HepG2 (cell line): ENCODE measurements around the gene PLCD4. TPM values are rescaled to one million over a fixed set of nuclear protein-coding genes. Genes with fewer than 3 reads are reported as not detected.

Experiments
- CBX5 ChIP-seq: sonication (generic); formaldehyde crosslinking; IDR thresholded peaks from 2 replicates; pipeline ENCODE4 v1.4.0; 2020; ENCODE audit warnings: missing genetic modification reagents, borderline replicate concordance
- MAFK ChIP-seq, 2 experiments: IDR thresholded peaks in 1 of 2; conservative IDR thresholded peaks in 1 of 2; 2 replicates each; pipeline ENCODE4 v1.6.1; 2011; ENCODE audit warnings: improper control_type of control experiment in 2 of 2, low read length in 2 of 2
- MIER3 ChIP-seq: IDR thresholded peaks from 2 replicates; pipeline ENCODE4 v1.6.1; 2016; ENCODE audit warnings: missing compliant biosample characterization, borderline replicate concordance
- NR2F2 ChIP-seq: IDR thresholded peaks from 2 replicates; pipeline ENCODE4 v1.6.1; 2012; ENCODE audit warnings: low read depth, inconsistent platforms, borderline replicate concordance
- PHF5A ChIP-seq: IDR thresholded peaks from one replicate; pipeline ENCODE4 v1.6.1; 2018; ENCODE audit warnings: low read depth, missing genetic modification reagents; ENCODE audit not compliant: unreplicated experiment
- RARA ChIP-seq: IDR thresholded peaks from 2 replicates; pipeline ENCODE4 v1.6.1; 2016; ENCODE audit warnings: missing genetic modification reagents, missing compliant biosample characterization
- RARG ChIP-seq: sonication (generic); formaldehyde crosslinking; IDR thresholded peaks from 2 replicates; pipeline ENCODE4 v1.4.0; 2020; ENCODE audit warnings: low read depth, mild to moderate bottlenecking, missing genetic modification reagents
- RCOR2 ChIP-seq: IDR thresholded peaks from 2 replicates; pipeline ENCODE4 v1.6.1; 2016; ENCODE audit warnings: missing biosample characterization, missing genetic modification reagents
- REXO4 ChIP-seq: sonication (generic); formaldehyde crosslinking; IDR thresholded peaks from 2 replicates; pipeline ENCODE4 v1.8.0; 2022; ENCODE audit warnings: missing genetic modification reagents, mild to moderate bottlenecking, borderline replicate concordance
- TCF7 ChIP-seq: sonication (generic); IDR thresholded peaks from 2 replicates; pipeline ENCODE4 v1.6.1; 2016; ENCODE audit warnings: antibody characterized with exemption, low read depth
- ZBTB21 ChIP-seq: sonication (generic); formaldehyde crosslinking; IDR thresholded peaks from 2 replicates; pipeline ENCODE4 v1.4.0; 2020; ENCODE audit warnings: missing genetic modification reagents
- ZNF30 ChIP-seq: sonication (generic); formaldehyde crosslinking; IDR thresholded peaks from 2 replicates; pipeline ENCODE4 v1.5.0; 2020; ENCODE audit warnings: mild to moderate bottlenecking, missing genetic modification reagents
- ZNF562 ChIP-seq: sonication (generic); formaldehyde crosslinking; IDR thresholded peaks from 2 replicates; pipeline ENCODE4 v1.8.0; 2022; ENCODE audit warnings: missing genetic modification reagents, borderline replicate concordance
- ZNF567 ChIP-seq: sonication (generic); formaldehyde crosslinking; IDR thresholded peaks from 2 replicates; pipeline ENCODE4 v1.8.1; 2023; ENCODE audit warnings: mild to moderate bottlenecking, missing genetic modification reagents, borderline replicate concordance
- ZNF891 ChIP-seq: sonication (generic); formaldehyde crosslinking; IDR thresholded peaks from 2 replicates; pipeline ENCODE4 v1.5.0; 2020; ENCODE audit warnings: mild to moderate bottlenecking, missing genetic modification reagents
- polyA plus RNA-seq, 8 experiments: library from polyadenylated mRNA; depleted of rRNA in 3 of 8; stranded (reverse) in 7 of 8; unstranded in 1 of 8; fragments of >200 nt; fragmentation: Illumina TruSeq in 4 of 8; extraction: Trizol in 4 of 8; gene quantifications; 2 replicates each; pipeline versions ENCODE4 v1.2.1 to v1.2.3, GENCODE V29; 2011 to 2016; ENCODE audit warnings: low read depth in 4 of 8, missing spikeins in 1 of 8, mixed read lengths in 1 of 8; ENCODE audit not compliant: insufficient read depth in 1 of 8
- total RNA-seq, 5 experiments: library from RNA; depleted of rRNA; stranded (reverse); fragments of >200 nt; fragmentation: Illumina TruSeq; extraction: Trizol; gene quantifications; 2 replicates each; pipeline ENCODE4 v1.2.3, GENCODE V29; 2016; ENCODE audit warnings: low read depth in 1 of 5
- TF ChIP-seq, protein P1 (sequence below): sonication (generic); formaldehyde crosslinking; IDR thresholded peaks from 2 replicates; pipeline ENCODE4 v1.4.0; 2020; ENCODE audit warnings: missing genetic modification reagents, mild to moderate bottlenecking, borderline replicate concordance
- TF ChIP-seq, protein P2 (sequence below): IDR thresholded peaks from 2 replicates; pipeline ENCODE4 v1.6.1; 2016; ENCODE audit warnings: low read depth, borderline replicate concordance
- TF ChIP-seq, protein P3 (sequence below): IDR thresholded peaks from 2 replicates; pipeline ENCODE4 v1.6.1; 2018; ENCODE audit warnings: missing genetic modification reagents
- TF ChIP-seq, protein P4 (sequence below): sonication (generic); formaldehyde crosslinking; IDR thresholded peaks from 2 replicates; pipeline ENCODE4 v1.5.1; 2020; ENCODE audit warnings: missing genetic modification reagents, mild to moderate bottlenecking, borderline replicate concordance
- TF ChIP-seq, protein P5 (sequence below): sonication (generic); formaldehyde crosslinking; IDR thresholded peaks from 2 replicates; pipeline ENCODE4 v1.4.0; 2020; ENCODE audit warnings: mild to moderate bottlenecking, missing genetic modification reagents
- TF ChIP-seq, protein P6 (sequence below): sonication (generic); formaldehyde crosslinking; IDR thresholded peaks from 2 replicates; pipeline ENCODE4 v1.4.0; 2020; ENCODE audit warnings: missing genetic modification reagents, borderline replicate concordance

PLCD4 gene
- total and polyA plus RNA-seq, 2 of the 13 experiments (the other 11 are each of a cell fraction or from before 2014, with no cell fraction given) = 0.26 TPM; not detected in 1

DNA sequence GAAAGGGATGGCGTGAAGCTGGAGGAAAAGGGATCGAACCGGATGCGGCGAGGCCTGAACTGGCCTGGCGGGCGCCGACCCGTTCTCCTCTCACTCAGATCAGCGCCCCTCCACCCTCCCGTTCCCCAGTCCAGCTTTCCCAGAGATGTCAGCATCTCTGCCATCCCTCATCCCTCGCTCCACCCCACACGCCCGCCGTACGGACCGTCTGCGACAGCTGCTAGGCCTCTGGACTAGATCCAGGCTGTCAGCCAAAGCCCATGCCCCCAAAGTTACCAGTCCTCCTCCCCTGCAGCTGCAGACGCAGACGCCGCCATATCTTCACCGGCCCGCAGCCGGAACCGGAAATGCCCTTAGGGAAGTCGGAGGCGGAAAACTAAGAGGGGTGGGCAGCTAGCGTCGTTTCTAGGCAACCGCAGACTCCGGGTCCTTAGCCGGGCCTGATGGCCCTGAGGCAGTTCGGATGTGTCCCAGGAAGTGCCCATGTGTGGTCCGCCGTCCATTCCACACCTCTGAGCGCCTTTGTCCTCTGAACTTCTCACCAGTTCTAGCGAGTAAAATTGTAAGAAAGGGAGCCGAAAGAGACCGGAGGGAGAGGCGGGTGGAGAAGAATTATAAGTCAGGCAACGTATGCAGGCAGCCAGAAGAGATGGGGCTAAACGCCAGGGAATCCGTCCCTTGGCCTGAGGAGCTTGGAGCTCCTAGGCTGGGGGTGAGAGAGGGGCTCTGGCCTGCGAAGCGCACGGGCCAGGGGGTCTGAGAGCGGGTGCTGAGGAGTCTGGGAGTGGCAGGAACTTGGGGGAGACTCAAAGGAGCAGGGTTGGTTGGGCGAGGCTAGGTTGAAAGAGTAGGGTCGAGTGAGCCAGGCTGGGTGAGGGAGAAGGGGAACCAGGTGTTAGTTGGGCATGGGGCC, 64.2 kb downstream of the PLCD4 start, which contains the start of the genes RNF25 and STK36 (continued):
- TF ChIP-seq TCF7 (no peak), ZNF562 (CRISPR knock-in tag) (no peak), RCOR2 (CRISPR knock-in tag) (no peak), NR2F2 (0 out of 2 replicates have a peak, but pooled peaks have one; percentile 36), ZBTB21 (CRISPR knock-in tag) (peak; percentile 16; the same call in 1 of the 2 replicates), ZNF30 (no peak), PHF5A (CRISPR knock-in tag) (no peak), RARG (CRISPR knock-in tag) (no peak), RARA (CRISPR knock-in tag) (no peak; the same call in 1 of the 2 replicates), MAFK (conservative IDR thresholded peaks at IDR 0.05 in 1 of 2, IDR thresholded peaks at IDR 0.05 in 1 of 2; ENCODE audit: low read length in 2 of 2) (no peak), ZNF891 (peak; percentile 19; the same call in 1 of the 2 replicates), ZNF567 (CRISPR knock-in tag) (no peak; the same call in 1 of the 2 replicates), MIER3 (CRISPR knock-in tag) (peak; percentile 51; the same call in 1 of the 2 replicates), REXO4 (CRISPR knock-in tag) (no peak), CBX5 (CRISPR knock-in tag) (peak; percentile 82; the same call in 1 of the 2 replicates)
- TF ChIP-seq, protein P1, sequence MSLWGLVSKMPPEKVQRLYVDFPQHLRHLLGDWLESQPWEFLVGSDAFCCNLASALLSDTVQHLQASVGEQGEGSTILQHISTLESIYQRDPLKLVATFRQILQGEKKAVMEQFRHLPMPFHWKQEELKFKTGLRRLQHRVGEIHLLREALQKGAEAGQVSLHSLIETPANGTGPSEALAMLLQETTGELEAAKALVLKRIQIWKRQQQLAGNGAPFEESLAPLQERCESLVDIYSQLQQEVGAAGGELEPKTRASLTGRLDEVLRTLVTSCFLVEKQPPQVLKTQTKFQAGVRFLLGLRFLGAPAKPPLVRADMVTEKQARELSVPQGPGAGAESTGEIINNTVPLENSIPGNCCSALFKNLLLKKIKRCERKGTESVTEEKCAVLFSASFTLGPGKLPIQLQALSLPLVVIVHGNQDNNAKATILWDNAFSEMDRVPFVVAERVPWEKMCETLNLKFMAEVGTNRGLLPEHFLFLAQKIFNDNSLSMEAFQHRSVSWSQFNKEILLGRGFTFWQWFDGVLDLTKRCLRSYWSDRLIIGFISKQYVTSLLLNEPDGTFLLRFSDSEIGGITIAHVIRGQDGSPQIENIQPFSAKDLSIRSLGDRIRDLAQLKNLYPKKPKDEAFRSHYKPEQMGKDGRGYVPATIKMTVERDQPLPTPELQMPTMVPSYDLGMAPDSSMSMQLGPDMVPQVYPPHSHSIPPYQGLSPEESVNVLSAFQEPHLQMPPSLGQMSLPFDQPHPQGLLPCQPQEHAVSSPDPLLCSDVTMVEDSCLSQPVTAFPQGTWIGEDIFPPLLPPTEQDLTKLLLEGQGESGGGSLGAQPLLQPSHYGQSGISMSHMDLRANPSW (CRISPR knock-in tag) = peak; percentile 15; the same call in 1 of the 2 replicates
- TF ChIP-seq, protein P2, sequence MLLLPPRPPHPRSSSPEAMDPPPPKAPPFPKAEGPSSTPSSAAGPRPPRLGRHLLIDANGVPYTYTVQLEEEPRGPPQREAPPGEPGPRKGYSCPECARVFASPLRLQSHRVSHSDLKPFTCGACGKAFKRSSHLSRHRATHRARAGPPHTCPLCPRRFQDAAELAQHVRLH (CRISPR knock-in tag) = no peak
- TF ChIP-seq, protein P3, sequence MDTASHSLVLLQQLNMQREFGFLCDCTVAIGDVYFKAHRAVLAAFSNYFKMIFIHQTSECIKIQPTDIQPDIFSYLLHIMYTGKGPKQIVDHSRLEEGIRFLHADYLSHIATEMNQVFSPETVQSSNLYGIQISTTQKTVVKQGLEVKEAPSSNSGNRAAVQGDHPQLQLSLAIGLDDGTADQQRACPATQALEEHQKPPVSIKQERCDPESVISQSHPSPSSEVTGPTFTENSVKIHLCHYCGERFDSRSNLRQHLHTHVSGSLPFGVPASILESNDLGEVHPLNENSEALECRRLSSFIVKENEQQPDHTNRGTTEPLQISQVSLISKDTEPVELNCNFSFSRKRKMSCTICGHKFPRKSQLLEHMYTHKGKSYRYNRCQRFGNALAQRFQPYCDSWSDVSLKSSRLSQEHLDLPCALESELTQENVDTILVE (CRISPR knock-in tag) = peak; percentile 51; the same call in 1 of the 2 replicates
- TF ChIP-seq, protein P4, sequence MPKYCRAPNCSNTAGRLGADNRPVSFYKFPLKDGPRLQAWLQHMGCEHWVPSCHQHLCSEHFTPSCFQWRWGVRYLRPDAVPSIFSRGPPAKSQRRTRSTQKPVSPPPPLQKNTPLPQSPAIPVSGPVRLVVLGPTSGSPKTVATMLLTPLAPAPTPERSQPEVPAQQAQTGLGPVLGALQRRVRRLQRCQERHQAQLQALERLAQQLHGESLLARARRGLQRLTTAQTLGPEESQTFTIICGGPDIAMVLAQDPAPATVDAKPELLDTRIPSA (CRISPR knock-in tag) = no peak
- TF ChIP-seq, protein P5, sequence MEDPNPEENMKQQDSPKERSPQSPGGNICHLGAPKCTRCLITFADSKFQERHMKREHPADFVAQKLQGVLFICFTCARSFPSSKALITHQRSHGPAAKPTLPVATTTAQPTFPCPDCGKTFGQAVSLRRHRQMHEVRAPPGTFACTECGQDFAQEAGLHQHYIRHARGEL = peak; percentile 82; the same call in 1 of the 2 replicates
- TF ChIP-seq, protein P6, sequence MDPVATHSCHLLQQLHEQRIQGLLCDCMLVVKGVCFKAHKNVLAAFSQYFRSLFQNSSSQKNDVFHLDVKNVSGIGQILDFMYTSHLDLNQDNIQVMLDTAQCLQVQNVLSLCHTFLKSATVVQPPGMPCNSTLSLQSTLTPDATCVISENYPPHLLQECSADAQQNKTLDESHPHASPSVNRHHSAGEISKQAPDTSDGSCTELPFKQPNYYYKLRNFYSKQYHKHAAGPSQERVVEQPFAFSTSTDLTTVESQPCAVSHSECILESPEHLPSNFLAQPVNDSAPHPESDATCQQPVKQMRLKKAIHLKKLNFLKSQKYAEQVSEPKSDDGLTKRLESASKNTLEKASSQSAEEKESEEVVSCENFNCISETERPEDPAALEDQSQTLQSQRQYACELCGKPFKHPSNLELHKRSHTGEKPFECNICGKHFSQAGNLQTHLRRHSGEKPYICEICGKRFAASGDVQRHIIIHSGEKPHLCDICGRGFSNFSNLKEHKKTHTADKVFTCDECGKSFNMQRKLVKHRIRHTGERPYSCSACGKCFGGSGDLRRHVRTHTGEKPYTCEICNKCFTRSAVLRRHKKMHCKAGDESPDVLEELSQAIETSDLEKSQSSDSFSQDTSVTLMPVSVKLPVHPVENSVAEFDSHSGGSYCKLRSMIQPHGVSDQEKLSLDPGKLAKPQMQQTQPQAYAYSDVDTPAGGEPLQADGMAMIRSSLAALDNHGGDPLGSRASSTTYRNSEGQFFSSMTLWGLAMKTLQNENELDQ (CRISPR knock-in tag) = peak; percentile 51; the same call in 1 of the 2 replicates
